ENCODE measurements around the gene GPR156. TPM values are rescaled to one million over a fixed set of nuclear protein-coding genes. Genes with fewer than 3 reads are reported as not detected.

Gene GPR156
- total and polyA plus RNA-seq, 4 donors = 0.08 to 0.71 (median 0.41) TPM

GRCh38 chr3:120214176-120214575, 70.8 kb downstream of the GPR156 start:
- TF ChIP-seq, protein P1, sequence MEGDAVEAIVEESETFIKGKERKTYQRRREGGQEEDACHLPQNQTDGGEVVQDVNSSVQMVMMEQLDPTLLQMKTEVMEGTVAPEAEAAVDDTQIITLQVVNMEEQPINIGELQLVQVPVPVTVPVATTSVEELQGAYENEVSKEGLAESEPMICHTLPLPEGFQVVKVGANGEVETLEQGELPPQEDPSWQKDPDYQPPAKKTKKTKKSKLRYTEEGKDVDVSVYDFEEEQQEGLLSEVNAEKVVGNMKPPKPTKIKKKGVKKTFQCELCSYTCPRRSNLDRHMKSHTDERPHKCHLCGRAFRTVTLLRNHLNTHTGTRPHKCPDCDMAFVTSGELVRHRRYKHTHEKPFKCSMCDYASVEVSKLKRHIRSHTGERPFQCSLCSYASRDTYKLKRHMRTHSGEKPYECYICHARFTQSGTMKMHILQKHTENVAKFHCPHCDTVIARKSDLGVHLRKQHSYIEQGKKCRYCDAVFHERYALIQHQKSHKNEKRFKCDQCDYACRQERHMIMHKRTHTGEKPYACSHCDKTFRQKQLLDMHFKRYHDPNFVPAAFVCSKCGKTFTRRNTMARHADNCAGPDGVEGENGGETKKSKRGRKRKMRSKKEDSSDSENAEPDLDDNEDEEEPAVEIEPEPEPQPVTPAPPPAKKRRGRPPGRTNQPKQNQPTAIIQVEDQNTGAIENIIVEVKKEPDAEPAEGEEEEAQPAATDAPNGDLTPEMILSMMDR (IDR thresholded peaks at IDR 0.05; ENCODE audit: control extremely low read depth, extremely low read depth) = no peak
- H3K27ac ChIP-seq (ENCODE audit: low read depth in 1 of 2, low read length in 1 of 2) = no peak overlapping the region
- H3K36me3 ChIP-seq (ENCODE audit: control insufficient read depth in 4 of 4, insufficient read depth in 4 of 4, low read length in 4 of 4) = no peaks in the 10 kb centered on the region
- H3K9me3 ChIP-seq (ENCODE audit: control insufficient read depth in 4 of 4, insufficient read depth in 3 of 4, low read length in 3 of 4) = peaks cover 0 to 2% (median 0%) of the 10 kb centered on the region in 4 donors
- WGBS, 2 donors = 80 to 86% methylated on average over 4 of the region's 4 CpGs
- no peak overlapping the region for H3K9ac ChIP-seq (ENCODE audit: insufficient read depth in 1 of 2, low read length in 2 of 2)
- no peaks in the 10 kb centered on the region for H3K27me3 ChIP-seq (ENCODE audit: control insufficient read depth in 3 of 3, insufficient read depth in 3 of 3, low read length in 2 of 3)
- ATAC-seq (ENCODE audit: insufficient read depth, low FRiP score) (no peak), DNase-seq (no peak)
- H3K4me1 ChIP-seq (ENCODE audit: control insufficient read depth in 5 of 5, insufficient read depth in 5 of 5, low read length in 5 of 5) = no peaks in the 10 kb centered on the region
- H3K4me3 ChIP-seq = no peak overlapping the region

DNA sequence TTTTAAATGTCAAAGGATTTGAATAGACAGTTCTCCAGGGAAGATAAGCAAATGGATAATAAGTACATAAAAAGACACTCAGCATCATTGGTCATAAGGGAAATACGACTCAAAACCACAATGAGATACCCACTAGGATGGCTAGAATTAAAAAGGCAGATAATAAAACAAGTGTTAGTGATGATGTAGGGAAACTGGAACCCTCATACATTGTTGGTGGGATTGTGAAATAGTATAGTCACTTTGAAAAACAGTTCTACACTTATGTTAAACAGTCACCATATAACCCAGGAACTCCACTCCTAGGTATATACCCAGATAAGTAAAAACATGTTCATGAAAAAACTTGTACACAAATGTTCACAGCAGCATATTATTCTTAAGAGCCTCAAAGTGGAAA, 72.5 kb downstream of the GPR156 start:
- Histone ChIP-seq H3K36me3 (ENCODE audit: control insufficient read depth in 4 of 4, insufficient read depth in 4 of 4, low read length in 4 of 4) (no peaks in the 10 kb centered on the region), H3K27ac (ENCODE audit: low read depth in 1 of 2, low read length in 1 of 2) (no peak overlapping the region), H3K4me1 (ENCODE audit: control insufficient read depth in 5 of 5, insufficient read depth in 5 of 5, low read length in 5 of 5) (no peaks in the 10 kb centered on the region), H3K4me3 (no peak overlapping the region), H3K27me3 (ENCODE audit: control insufficient read depth in 3 of 3, insufficient read depth in 3 of 3, low read length in 2 of 3) (no peaks in the 10 kb centered on the region), H3K9ac (ENCODE audit: insufficient read depth in 1 of 2, low read length in 2 of 2) (no peak overlapping the region), H3K9me3 (ENCODE audit: control insufficient read depth in 4 of 4, insufficient read depth in 3 of 4, low read length in 3 of 4) (peaks cover 0 to 2% (median 0%) of the 10 kb centered on the region in 4 donors)
- TF ChIP-seq, protein P1 (IDR thresholded peaks at IDR 0.05; ENCODE audit: control extremely low read depth, extremely low read depth) = no peak
- no peak for DNase-seq
- no peak for ATAC-seq (ENCODE audit: insufficient read depth, low FRiP score)
- 81 to 100% methylated on average over 1 of the region's 1 CpG for WGBS, 2 donors

DNA sequence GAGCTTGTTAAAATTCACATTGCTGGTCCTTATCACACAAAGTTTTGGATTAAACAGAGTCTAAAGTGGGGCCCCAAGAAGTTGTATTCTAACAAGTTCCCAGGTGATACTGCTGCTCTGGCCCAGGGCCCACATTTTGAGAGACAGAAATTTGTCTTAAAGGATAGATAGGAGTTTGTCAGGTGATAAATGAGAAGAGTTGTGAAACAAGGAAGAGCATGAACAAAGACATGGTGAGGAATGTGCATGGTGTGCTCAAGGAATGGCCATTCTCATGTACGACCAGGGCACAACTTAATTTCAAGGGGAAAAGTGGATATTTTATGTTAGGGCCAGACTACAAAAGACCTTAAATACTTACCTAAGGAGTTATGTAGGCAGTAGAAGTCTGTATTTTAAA, 75.6 kb downstream of the GPR156 start:
- TF ChIP-seq, protein P1 (IDR thresholded peaks at IDR 0.05; ENCODE audit: control extremely low read depth, extremely low read depth) = no peak
- H3K4me3 ChIP-seq = no peak overlapping the region

GRCh38 chr3:120204338-120204737, 80.7 kb downstream of the GPR156 start:
- Histone ChIP-seq H3K4me1 (ENCODE audit: control insufficient read depth in 5 of 5, insufficient read depth in 5 of 5, low read length in 5 of 5) (peaks cover 0 to 9% (median 3%) of the 10 kb centered on the region in 5 donors), H3K9ac (ENCODE audit: insufficient read depth in 1 of 2, low read length in 2 of 2) (no peak overlapping the region), H3K36me3 (ENCODE audit: control insufficient read depth in 4 of 4, insufficient read depth in 4 of 4, low read length in 4 of 4) (no peaks in the 10 kb centered on the region), H3K27me3 (ENCODE audit: control insufficient read depth in 3 of 3, insufficient read depth in 3 of 3, low read length in 2 of 3) (no peaks in the 10 kb centered on the region), H3K9me3 (ENCODE audit: control insufficient read depth in 4 of 4, insufficient read depth in 3 of 4, low read length in 3 of 4) (no peaks in the 10 kb centered on the region), H3K4me3 (no peak overlapping the region), H3K27ac (ENCODE audit: low read depth in 1 of 2, low read length in 1 of 2) (no peak overlapping the region)
- ATAC-seq (ENCODE audit: insufficient read depth, low FRiP score) (no peak), DNase-seq (no peak)
- TF ChIP-seq, protein P1 (IDR thresholded peaks at IDR 0.05; ENCODE audit: control extremely low read depth, extremely low read depth) = no peak
- WGBS, 2 donors = 92 to 93% methylated on average over 5 of the region's 5 CpGs

More for the DNA sequence above, 75.6 kb downstream of the GPR156 start:
- DNase-seq (no peak), ATAC-seq (ENCODE audit: insufficient read depth, low FRiP score) (no peak)
- 81 to 82% methylated on average over 1 of the region's 1 CpG for WGBS, 2 donors
- H3K9me3 ChIP-seq (ENCODE audit: control insufficient read depth in 4 of 4, insufficient read depth in 3 of 4, low read length in 3 of 4) = no peaks in the 10 kb centered on the region
- H3K4me1 ChIP-seq (ENCODE audit: control insufficient read depth in 5 of 5, insufficient read depth in 5 of 5, low read length in 5 of 5) = no peaks in the 10 kb centered on the region
- no peaks in the 10 kb centered on the region for H3K27me3 ChIP-seq (ENCODE audit: control insufficient read depth in 3 of 3, insufficient read depth in 3 of 3, low read length in 2 of 3)
- no peak overlapping the region for H3K9ac ChIP-seq (ENCODE audit: insufficient read depth in 1 of 2, low read length in 2 of 2)
- H3K36me3 ChIP-seq (ENCODE audit: control insufficient read depth in 4 of 4, insufficient read depth in 4 of 4, low read length in 4 of 4) = no peaks in the 10 kb centered on the region
- H3K27ac ChIP-seq (ENCODE audit: low read depth in 1 of 2, low read length in 1 of 2) = no peak overlapping the region
